GM18861 (cell line): ENCODE data around the gene PKHD1.

Experiments
- ATAC-seq: cut with Tn5 transposase; IDR thresholded peaks from one replicate; pipeline ENCODE4 v1.9.1; 2021; ENCODE audit not compliant: unreplicated experiment

PKHD1 gene

GRCh38 chr6:52045481-52045880, 41.9 kb downstream of the PKHD1 start:
- no peak for ATAC-seq

DNA sequence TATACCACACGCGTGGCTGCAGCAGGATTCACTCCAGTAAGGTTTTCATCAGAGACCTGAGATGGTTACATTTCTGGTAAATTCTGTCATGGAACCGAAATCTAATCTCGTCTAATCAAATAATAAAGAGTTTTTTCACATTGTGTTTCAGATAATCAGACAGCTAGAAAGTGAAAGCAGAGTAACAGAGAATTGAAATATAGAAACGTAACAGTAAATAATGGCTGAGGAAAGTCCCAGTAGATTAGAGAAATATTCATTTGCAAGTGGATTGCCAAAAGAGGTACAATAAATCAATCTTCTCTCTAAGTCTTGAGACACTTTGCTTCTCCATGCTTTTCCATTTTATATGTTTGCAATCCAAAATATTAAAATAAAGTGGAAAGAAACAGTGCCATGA, 42.4 kb downstream of the PKHD1 start:
- ATAC-seq = no peak

- ATAC-seq = no peak
Observed at GRCh38 chr6:52042141-52042885, 45.1 kb downstream of the PKHD1 start.

DNA sequence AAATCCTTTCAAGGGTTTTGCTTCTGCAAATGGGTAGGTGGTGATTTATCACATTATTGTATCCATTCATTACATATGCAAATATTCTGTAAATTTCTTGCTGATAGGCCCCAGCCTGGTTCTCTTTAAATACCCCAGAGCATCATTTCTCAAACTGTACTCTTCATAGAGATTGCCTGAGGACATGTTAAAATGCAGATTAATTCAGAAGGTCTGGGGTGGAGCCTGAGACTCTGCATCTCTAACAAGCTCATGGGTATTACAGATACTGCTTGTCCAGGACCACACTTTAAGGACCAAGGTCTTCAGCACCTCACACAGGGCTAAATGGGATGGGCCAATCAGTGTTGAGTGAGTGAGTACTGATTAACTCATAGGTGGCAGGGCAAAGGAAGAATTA, 46.3 kb downstream of the PKHD1 start:
- ATAC-seq = no peak

DNA sequence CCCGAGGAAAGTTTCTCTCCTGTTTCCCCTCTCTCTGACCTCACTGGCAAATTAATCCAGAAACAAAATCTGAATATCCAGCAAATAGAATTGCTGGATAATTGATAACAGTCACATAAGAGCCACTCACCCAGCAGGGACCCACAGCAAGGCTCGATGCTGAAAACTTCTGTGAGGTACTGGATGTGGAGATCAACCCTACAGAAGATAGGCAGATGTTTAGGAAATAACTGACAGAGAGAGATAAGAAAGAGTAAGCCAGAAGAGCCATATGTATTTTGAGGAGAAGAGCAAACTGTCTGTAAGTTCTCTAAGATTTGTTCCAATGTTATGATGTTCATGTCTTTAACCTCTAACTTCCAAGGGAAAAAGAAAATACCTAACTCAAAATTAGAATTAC, 59.7 kb downstream of the PKHD1 start:
- no peak for ATAC-seq

GRCh38 chr6:52024451-52025068, 62.9 kb downstream of the PKHD1 start:
- no peak for ATAC-seq

DNA sequence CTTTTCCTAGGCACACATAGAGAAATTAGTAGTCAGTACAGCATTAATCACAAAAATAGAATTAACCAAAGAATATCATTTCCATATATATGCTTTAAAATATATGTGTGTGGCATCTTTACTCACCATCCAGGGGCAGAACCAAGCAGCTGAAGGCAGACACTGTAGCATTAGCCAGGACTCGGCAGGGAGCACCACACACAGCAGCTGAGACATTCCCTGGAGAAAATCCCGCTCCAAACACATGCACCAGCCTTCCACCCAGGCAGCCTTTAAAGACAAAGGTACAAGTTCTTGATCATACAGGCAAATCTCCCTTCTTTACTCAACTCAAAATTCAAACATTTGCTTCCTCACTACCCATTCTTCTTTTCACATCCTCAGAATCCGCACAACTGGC, 64.7 kb downstream of the PKHD1 start:
- ATAC-seq = no peak

- no peak for ATAC-seq
Observed at GRCh38 chr6:52020945-52021570, 66.4 kb downstream of the PKHD1 start.

GRCh38 chr6:52019881-52020280, 67.5 kb downstream of the PKHD1 start:
- ATAC-seq = no peak

GRCh38 chr6:52019092-52019491, 68.3 kb downstream of the PKHD1 start:
- ATAC-seq = no peak

- ATAC-seq = no peak
Observed at GRCh38 chr6:52016915-52017748, 70.3 kb downstream of the PKHD1 start.

DNA sequence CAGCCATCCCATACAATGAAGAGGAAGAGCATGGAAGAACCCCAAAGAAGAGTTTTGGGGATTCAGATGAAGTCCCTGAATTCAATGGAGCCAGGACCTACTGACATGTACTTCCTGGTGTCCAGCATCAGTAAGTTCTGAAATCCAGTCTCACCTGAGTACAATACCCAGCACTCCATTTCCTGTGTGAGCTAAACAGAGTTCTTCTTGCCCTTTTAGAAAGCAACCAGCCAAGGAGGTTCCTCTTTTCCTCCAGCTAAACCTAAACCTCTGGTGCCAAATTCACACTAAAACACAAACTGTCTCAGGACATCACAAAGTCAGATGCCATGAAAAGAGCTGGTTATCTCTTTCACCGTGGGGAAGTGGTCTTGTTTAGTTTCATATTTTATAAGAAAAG, 71.5 kb downstream of the PKHD1 start:
- no peak for ATAC-seq

DNA sequence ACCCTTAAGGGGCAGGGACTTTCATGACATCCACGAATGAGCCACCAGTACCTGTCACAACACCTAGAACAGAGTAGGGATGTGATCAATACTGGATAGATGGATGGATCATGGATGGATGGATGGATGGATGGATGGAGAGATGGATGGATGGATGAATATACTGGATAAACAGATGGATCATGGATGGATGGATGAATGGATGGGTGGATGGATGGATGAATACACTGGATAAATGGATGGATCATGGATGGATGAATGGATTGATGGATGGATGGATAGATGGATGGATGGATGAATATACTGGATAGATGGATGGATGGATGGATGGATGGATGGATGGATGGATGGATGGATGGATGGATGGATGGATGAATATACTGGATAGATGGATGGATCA, 73.0 kb downstream of the PKHD1 start:
- ATAC-seq = no peak

GRCh38 chr6:52013035-52013434, 74.4 kb downstream of the PKHD1 start:
- no peak for ATAC-seq

DNA sequence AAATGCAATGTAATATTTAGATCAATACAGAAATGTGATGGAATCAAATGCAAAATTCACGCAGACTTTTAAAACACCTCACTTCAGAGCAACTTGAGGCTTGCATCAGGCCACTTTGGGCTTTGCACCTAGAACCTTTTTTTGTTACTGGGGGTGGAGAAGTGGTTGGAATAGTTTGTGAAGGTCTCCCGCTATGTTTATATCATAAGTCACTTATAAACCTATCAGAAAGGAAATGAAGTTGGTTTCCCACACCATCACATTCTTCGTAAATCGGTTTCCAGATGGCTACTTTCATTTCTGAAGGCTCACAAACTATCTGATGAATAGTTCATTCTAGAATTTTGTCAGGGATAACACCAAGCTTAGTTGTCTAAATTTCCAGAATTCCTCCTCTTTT, 74.8 kb downstream of the PKHD1 start:
- ATAC-seq = no peak

DNA sequence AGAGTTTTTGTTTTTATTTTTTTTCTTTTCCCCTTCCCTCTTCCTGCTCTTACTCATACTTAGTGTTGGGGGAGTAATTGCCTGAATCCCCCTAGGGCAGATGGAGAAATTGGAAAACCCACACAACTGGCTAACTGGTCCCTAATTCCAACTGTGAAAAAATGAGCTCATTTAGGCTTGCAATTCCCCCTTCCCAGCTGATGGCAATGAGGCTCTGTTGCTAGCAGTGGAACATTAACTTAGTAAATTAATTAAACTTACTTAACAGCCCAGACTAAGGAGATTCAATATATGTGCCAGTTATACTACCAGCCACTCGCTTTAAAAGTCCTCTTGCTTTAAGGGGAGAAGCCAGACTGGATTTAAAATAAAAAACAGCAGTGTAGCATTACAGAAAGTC, 76.6 kb downstream of the PKHD1 start:
- ATAC-seq = no peak

GRCh38 chr6:52010145-52010544, 77.3 kb downstream of the PKHD1 start:
- no peak for ATAC-seq

- ATAC-seq = no peak
Observed at GRCh38 chr6:52009466-52010140, 77.8 kb downstream of the PKHD1 start.

DNA sequence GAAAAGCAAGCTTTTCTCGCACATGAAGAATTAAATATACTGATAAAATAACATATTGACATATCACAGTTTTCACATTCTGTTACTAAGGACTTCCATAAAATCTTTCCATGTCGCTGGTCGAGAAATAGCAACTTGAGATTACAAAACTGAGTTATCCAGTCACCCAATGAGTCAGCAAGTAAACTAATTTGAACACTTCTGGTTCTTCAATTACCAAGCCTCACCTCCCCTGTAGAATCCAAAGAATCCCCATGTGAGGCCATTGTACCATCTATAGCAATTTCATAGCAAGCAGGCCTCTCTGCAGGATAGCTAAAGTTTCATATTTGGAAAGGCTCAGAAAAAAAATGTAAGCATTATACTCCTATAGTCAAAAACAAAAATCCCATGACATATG, 87.3 kb downstream of the PKHD1 start:
- no peak for ATAC-seq

- peak; percentile 94 for ATAC-seq
Observed at GRCh38 chr6:51996296-51996947, 91.0 kb downstream of the PKHD1 start.
